ENCODE results near the gene ZNF778.

GRCh38 chr16:89278441-89279240, 61.1 kb downstream of the ZNF778 start:
- no peak for TF ChIP-seq POLR2A (IDR thresholded peaks at IDR 0.05; ENCODE audit: low read depth, low read length)
- no peak for TF ChIP-seq TAF1 (IDR thresholded peaks at IDR 0.05; ENCODE audit: borderline replicate concordance, low read depth, low read length)
- TF ChIP-seq POLR2AphosphoS5 (IDR thresholded peaks at IDR 0.05; ENCODE audit: low read depth, low read length): no peak

All from GM12892 (cell line).